ENCODE measurements around the gene PGF. TPM values are rescaled to one million over a fixed set of nuclear protein-coding genes. Genes with fewer than 3 reads are reported as not detected.

The PGF gene
- total RNA-seq, 4 donors from 2014 or later, result 9.7 to 10.5 (median 10.1) TPM; not detected in 1

GRCh38 chr14:74988131-74988530 is 32.7 kb upstream of the PGF start:
- WGBS, 2 donors (ENCODE audit: low coverage in 1 of 2), result 49% methylated on average over 4 of the region's 4 CpGs; no CpG with 5 or more reads in 1 of the 2 donors
- H3K27me3 ChIP-seq, result no peaks in the 10 kb centered on the region
- intact Hi-C loops (cut with DNase I; ENCODE audit: low total_unique reads), result no loop called here
- DNase-seq, result no peak
- in situ Hi-C loops (cut with MboI; ENCODE audit: low pct_ligation_motif_present in 1 of 4, low pct_unique_long_range_greater_than_20kb in 1 of 4, low sequenced_read_pairs in 3 of 4), result no loop called here
- TF ChIP-seq POLR2AphosphoS5 (IDR thresholded peaks at IDR 0.05) (no peak), EP300 (IDR thresholded peaks at IDR 0.05; ENCODE audit: low read depth) (no peak), POLR2A (IDR thresholded peaks at IDR 0.05) (no peak)
- H3K9me3 ChIP-seq, result no peaks in the 10 kb centered on the region
- H3K4me3 ChIP-seq, result no peak overlapping the region
- H3K4me1 ChIP-seq, result no peaks in the 10 kb centered on the region
- H3K27ac ChIP-seq, result no peak overlapping the region
- no peaks in the 10 kb centered on the region for H3K36me3 ChIP-seq

- H3K27ac ChIP-seq, result no peak overlapping the region
- no peaks in the 10 kb centered on the region for H3K27me3 ChIP-seq
- WGBS, 2 donors (ENCODE audit: low coverage in 1 of 2), result 85 to 97% methylated on average over 3 to 6 of the region's 6 CpGs
- TF ChIP-seq POLR2AphosphoS5 (IDR thresholded peaks at IDR 0.05) (no peak), EP300 (IDR thresholded peaks at IDR 0.05; ENCODE audit: low read depth) (no peak), POLR2A (IDR thresholded peaks at IDR 0.05) (no peak), CTCF (IDR thresholded peaks at IDR 0.05) (no peak)
- intact Hi-C loops (cut with DNase I; ENCODE audit: low total_unique reads) (no loop called here), in situ Hi-C loops (cut with MboI; ENCODE audit: low pct_ligation_motif_present in 1 of 4, low pct_unique_long_range_greater_than_20kb in 1 of 4, low sequenced_read_pairs in 3 of 4) (no loop called here)
- H3K9me3 ChIP-seq, result no peaks in the 10 kb centered on the region
- DNase-seq, result no peak
- H3K4me3 ChIP-seq, result no peak overlapping the region
- no peaks in the 10 kb centered on the region for H3K36me3 ChIP-seq
- no peaks in the 10 kb centered on the region for H3K4me1 ChIP-seq
Measured at GRCh38 chr14:74985806-74986205, 30.4 kb upstream of the PGF start.

- 86% methylated on average over 10 of the region's 10 CpGs; no CpG with 5 or more reads in 1 of the 2 donors for WGBS, 2 donors (ENCODE audit: low coverage in 1 of 2)
- H3K27me3 ChIP-seq, result no peaks in the 10 kb centered on the region
- H3K9me3 ChIP-seq, result no peaks in the 10 kb centered on the region
- H3K4me1 ChIP-seq, result no peaks in the 10 kb centered on the region
- H3K27ac ChIP-seq, result no peak overlapping the region
- TF ChIP-seq EP300 (IDR thresholded peaks at IDR 0.05; ENCODE audit: low read depth), result no peak
- TF ChIP-seq CTCF (IDR thresholded peaks at IDR 0.05), result no peak
- no peak for TF ChIP-seq POLR2AphosphoS5 (IDR thresholded peaks at IDR 0.05)
- no peak for TF ChIP-seq POLR2A (IDR thresholded peaks at IDR 0.05)
- intact Hi-C loops (cut with DNase I; ENCODE audit: low total_unique reads) (no loop called here), in situ Hi-C loops (cut with MboI; ENCODE audit: low pct_ligation_motif_present in 1 of 4, low pct_unique_long_range_greater_than_20kb in 1 of 4, low sequenced_read_pairs in 3 of 4) (no loop called here)
- no peaks in the 10 kb centered on the region for H3K36me3 ChIP-seq
- no peak for DNase-seq
- H3K4me3 ChIP-seq, result no peak overlapping the region
Measured at GRCh38 chr14:74985028-74985310, 29.6 kb upstream of the PGF start.

- Histone ChIP-seq H3K4me1 (no peaks in the 10 kb centered on the region), H3K4me3 (no peak overlapping the region), H3K36me3 (no peaks in the 10 kb centered on the region), H3K9me3 (no peaks in the 10 kb centered on the region), H3K27ac (no peak overlapping the region), H3K27me3 (no peaks in the 10 kb centered on the region)
- in situ Hi-C loops (cut with MboI; ENCODE audit: low pct_ligation_motif_present in 1 of 4, low pct_unique_long_range_greater_than_20kb in 1 of 4, low sequenced_read_pairs in 3 of 4) (no loop called here), intact Hi-C loops (cut with DNase I; ENCODE audit: low total_unique reads) (loop anchor here (5.0 kb wide), 1 partner anchor 802 kb away; no protein-coding TSS in a partner anchor)
- no peak for TF ChIP-seq EP300 (IDR thresholded peaks at IDR 0.05; ENCODE audit: low read depth)
- TF ChIP-seq POLR2AphosphoS5 (IDR thresholded peaks at IDR 0.05), result no peak
- no peak for TF ChIP-seq CTCF (IDR thresholded peaks at IDR 0.05)
- TF ChIP-seq POLR2A (IDR thresholded peaks at IDR 0.05), result no peak
- WGBS, 2 donors (ENCODE audit: low coverage in 1 of 2), result 89 to 100% methylated on average over 3 to 15 of the region's 16 CpGs
- no peak for DNase-seq
Measured at GRCh38 chr14:74984236-74985027, 29.0 kb upstream of the PGF start.

Data from transverse colon (tissue), 4 donors.